ENCODE data around the gene COL23A1.

COL23A1 gene

DNA sequence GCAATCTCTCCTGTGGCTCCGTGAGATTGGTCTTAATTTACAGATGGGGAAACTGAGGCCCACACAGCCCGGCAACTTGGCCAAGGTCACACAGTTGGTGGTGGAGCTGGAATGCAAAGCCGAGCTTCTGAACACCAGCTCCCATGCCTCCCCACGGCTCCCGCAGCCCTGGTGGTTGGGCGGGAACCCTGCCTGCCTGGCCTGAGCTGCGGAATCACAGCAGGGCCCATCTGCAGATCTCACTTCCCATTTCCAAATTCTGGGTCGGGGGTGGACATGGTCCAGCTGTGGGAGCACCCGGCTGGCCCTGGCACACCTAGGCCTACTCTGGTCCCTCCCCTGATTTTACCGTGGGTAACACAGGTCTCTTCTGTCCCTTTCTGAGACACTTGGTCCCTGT, 322.3 kb downstream of the COL23A1 start:
- no peak for DNase-seq (ENCODE audit: low spot score)
- TF ChIP-seq, protein P1, sequence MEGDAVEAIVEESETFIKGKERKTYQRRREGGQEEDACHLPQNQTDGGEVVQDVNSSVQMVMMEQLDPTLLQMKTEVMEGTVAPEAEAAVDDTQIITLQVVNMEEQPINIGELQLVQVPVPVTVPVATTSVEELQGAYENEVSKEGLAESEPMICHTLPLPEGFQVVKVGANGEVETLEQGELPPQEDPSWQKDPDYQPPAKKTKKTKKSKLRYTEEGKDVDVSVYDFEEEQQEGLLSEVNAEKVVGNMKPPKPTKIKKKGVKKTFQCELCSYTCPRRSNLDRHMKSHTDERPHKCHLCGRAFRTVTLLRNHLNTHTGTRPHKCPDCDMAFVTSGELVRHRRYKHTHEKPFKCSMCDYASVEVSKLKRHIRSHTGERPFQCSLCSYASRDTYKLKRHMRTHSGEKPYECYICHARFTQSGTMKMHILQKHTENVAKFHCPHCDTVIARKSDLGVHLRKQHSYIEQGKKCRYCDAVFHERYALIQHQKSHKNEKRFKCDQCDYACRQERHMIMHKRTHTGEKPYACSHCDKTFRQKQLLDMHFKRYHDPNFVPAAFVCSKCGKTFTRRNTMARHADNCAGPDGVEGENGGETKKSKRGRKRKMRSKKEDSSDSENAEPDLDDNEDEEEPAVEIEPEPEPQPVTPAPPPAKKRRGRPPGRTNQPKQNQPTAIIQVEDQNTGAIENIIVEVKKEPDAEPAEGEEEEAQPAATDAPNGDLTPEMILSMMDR (IDR thresholded peaks at IDR 0.05) = no peak
- no peak overlapping the region for H3K4me3 ChIP-seq
- H3K27ac ChIP-seq = no peak overlapping the region

DNA sequence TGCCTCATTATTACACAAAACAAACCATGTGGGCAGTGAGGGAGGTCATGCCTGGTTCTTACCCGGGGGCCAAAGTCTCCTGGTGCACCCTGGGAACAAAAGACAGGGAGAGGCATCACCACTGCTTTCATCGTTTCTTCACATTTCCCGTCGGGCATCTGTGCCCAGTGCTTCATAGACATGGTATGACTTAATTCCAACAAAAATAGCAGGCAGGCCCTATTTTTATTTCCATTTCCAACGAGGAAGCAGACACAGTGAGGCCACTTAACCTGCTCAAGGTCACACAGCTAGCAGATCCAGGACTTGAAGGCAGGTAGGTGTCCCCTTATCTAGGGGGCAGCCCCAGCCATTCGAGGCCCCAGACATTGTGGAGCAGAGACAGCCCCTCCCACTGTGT, 322.9 kb downstream of the COL23A1 start:
- DNase-seq (ENCODE audit: low spot score) = no peak
- TF ChIP-seq, protein P1 (IDR thresholded peaks at IDR 0.05) = no peak
- no peak overlapping the region for H3K4me3 ChIP-seq
- H3K27ac ChIP-seq = no peak overlapping the region

DNA sequence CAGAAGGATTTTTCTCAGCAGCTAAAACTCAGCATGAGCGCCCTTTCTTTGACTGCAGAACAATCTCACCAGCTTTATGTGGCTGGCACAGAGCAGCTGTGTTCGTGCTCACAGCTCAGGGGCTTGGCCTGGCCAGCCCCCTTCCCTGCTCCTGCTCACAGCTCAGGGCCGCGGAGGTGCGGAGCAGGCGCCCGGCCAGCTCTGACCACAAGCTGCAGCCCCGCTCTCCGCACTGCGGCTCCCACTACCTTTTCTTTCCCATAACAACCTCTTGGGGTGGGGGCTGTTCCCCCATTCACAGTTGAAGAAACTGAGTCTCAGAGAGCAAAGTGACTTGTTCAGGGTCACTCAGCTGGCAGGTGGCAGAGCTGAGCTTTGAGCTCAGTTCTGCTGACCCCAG, 323.6 kb downstream of the COL23A1 start:
- Histone ChIP-seq H3K4me3 (no peak overlapping the region), H3K27ac (no peak overlapping the region)
- TF ChIP-seq, protein P1 (IDR thresholded peaks at IDR 0.05) = no peak
- DNase-seq (ENCODE audit: low spot score) = no peak

DNA sequence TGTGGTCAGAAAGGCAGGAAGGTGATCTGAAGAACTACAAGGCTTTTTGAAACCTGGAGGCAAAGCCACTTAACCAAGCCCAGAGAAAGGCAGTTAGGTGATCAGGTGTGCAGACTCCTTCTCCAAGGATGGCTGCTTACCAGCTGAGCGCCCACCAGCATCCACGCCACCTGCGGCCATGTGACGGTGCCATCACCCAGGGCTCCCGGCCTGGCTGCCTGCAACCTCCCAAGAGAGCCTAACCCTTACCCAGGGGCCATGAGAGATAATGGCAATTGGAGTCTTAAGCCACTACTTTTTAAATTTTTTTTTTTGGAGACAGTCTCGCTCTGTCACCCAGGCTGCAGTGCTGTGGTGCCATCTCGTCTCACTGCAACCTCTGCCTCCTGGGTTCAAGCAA, 324.4 kb downstream of the COL23A1 start:
- TF ChIP-seq, protein P1 (IDR thresholded peaks at IDR 0.05) = no peak
- DNase-seq (ENCODE audit: low spot score) = no peak
- no peak overlapping the region for H3K27ac ChIP-seq
- H3K4me3 ChIP-seq = no peak overlapping the region

DNA sequence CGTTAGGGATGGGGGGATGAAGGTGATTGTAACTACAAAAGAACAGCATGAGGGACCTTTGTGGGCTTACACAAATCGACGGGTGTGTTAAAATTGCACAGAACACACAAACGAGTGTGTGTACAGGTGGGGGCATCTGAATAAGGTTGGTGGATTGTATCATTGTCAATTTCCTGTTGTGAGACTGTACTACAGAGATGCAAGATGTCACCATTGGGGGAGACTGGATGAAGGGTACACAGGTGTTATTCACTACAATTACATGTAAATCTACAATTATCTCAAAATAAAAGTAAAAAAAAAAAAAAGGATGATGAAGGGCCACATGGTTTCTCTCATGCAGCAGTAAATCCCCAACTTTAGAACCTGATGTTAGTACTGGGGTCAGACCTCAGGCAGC, 326.1 kb downstream of the COL23A1 start:
- H3K27ac ChIP-seq = no peak overlapping the region
- H3K4me3 ChIP-seq = no peak overlapping the region
- DNase-seq (ENCODE audit: low spot score) = no peak
- TF ChIP-seq, protein P1 (IDR thresholded peaks at IDR 0.05) = no peak

DNA sequence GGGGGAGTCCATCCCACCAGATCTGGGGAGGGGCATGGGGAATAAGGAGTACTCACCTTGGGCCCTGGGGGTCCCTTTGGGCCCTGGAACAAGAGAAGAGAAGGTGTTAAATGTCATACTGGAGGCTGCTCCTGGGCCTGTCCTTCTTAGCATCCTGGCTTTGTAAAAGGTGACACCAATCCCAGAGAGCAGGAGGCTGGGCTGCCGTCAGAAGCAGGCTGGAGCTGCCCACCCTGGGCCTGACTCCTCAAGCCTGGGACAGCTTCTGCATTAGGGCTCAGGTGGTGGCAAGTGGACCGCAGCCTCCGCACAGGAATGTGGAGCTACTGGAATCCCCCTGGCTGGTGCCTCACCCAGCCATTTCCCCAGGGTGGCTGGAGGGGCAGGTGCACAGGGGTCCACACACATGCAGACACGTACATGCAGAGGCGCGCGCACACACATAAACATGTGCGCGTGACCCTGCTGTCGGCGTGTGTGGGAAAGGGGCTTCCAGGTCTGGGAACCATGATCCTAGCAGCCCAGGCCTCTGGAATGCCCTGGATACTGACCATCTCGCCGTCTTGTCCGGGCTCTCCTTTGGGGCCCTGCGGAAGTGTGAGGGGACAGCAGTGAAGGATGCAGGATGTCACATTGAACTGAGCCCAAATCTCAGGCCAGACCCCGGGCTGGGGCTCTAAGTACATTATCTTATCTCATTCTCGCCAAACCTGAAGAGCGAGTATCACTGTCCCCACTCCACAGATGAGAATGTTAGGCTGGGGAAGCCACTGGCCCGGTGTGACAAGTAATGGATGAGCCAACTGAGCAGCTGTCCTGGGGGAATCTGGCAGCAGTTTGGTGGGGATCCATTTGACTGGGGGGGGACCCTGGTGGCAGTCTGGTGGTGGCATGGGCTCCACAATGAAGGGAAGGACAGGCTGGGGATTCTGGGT, 328.3 kb downstream of the COL23A1 start:
- no peak for DNase-seq (ENCODE audit: low spot score)
- no peak overlapping the region for H3K4me3 ChIP-seq
- TF ChIP-seq, protein P1 (IDR thresholded peaks at IDR 0.05) = no peak
- no peak overlapping the region for H3K27ac ChIP-seq
